ENCODE measurements around the gene AHI1. TPM values are rescaled to one million over a fixed set of nuclear protein-coding genes. Genes with fewer than 3 reads are reported as not detected.

The AHI1 gene
- total RNA-seq, 6 experiments from 2014 or later: 14.6 to 19.1 (median 17.0) TPM

DNA sequence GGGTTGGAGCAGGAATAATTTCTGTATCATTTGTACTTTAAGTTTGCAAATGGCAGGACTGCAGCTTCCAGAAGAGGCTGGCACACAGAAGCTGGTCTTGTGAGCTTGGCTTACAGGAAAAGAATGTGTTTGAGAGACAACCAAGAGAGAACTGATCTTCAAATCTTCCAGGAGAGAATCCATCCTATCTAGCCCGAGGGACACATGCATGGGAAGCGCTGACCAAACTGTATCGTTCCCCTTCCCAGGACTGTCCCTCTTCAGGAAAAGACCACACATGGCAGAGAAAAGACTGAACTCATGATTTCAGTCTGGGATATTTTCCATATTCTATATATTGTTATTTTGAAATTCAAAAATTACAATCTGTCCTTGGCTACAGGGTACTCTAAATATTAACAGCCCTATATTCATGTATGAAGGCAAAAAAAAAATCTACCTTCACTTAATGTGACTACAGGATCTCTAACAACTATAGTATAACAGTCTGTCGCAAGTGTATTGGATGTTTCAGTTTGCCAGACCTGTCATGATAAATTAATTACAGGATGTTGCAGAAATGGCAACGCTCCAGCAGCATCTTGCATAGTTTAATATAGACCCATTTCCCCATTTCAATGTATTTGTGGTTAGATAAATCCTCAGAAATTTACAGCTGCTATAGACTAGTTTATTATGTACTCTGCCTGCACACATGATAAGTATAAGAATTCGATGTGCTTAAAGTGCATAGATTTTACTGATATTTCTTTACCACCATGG, 217.0 kb downstream of the AHI1 start:
- H3K4me3 Mint-ChIP-seq: no peak overlapping the region
- TF ChIP-seq CTCF (IDR thresholded peaks at IDR 0.05): no peak
- H3K9me3 Mint-ChIP-seq: no peaks in the 10 kb centered on the region
- no peaks in the 10 kb centered on the region for H3K27me3 Mint-ChIP-seq (ENCODE audit: insufficient read depth)
- DNase-seq: no peak
- H3K4me1 Mint-ChIP-seq (ENCODE audit: low read depth): peaks cover under 1% of the 10 kb centered on the region; the same call in 1 of the 2 replicates
- peaks cover 3% of the 10 kb centered on the region; the same call in 1 of the 2 replicates for H3K36me3 Mint-ChIP-seq (ENCODE audit: low read depth)
- H3K27ac Mint-ChIP-seq: no peak overlapping the region

- H3K27me3 Mint-ChIP-seq (ENCODE audit: insufficient read depth): peaks cover 1% of the 10 kb centered on the region; the same call in 1 of the 2 replicates
- H3K4me1 Mint-ChIP-seq (ENCODE audit: low read depth): peaks cover 14% of the 10 kb centered on the region
- H3K4me3 Mint-ChIP-seq: no peak overlapping the region
- H3K27ac Mint-ChIP-seq: no peak overlapping the region
- no peaks in the 10 kb centered on the region for H3K36me3 Mint-ChIP-seq (ENCODE audit: low read depth)
- no peak for DNase-seq
- H3K9me3 Mint-ChIP-seq: no peaks in the 10 kb centered on the region
- no peak for TF ChIP-seq CTCF (IDR thresholded peaks at IDR 0.05)
Observed at GRCh38 chr6:135277422-135277821, 220.1 kb downstream of the AHI1 start.

GRCh38 chr6:135274561-135275293, 222.8 kb downstream of the AHI1 start:
- Mint-ChIP-seq H3K4me3 (peak overlapping the region; percentile 38; the same call in 1 of the 2 replicates), H3K27ac (no peak overlapping the region)
- no peak for TF ChIP-seq CTCF (IDR thresholded peaks at IDR 0.05)

GRCh38 chr6:135271626-135272025, 225.9 kb downstream of the AHI1 start:
- no peak overlapping the region for H3K4me3 Mint-ChIP-seq
- H3K36me3 Mint-ChIP-seq (ENCODE audit: low read depth): no peaks in the 10 kb centered on the region
- H3K27me3 Mint-ChIP-seq (ENCODE audit: insufficient read depth): peaks cover 9% of the 10 kb centered on the region
- no peak overlapping the region for H3K27ac Mint-ChIP-seq
- DNase-seq: no peak
- no peak for TF ChIP-seq CTCF (IDR thresholded peaks at IDR 0.05)
- no peaks in the 10 kb centered on the region for H3K9me3 Mint-ChIP-seq
- H3K4me1 Mint-ChIP-seq (ENCODE audit: low read depth): peaks cover 21% of the 10 kb centered on the region

More at GRCh38 chr6:135274561-135275293, 222.8 kb downstream of the AHI1 start:
- DNase-seq: no peak
- H3K9me3 Mint-ChIP-seq: no peaks in the 10 kb centered on the region
- peaks cover 21% of the 10 kb centered on the region for H3K4me1 Mint-ChIP-seq (ENCODE audit: low read depth)
- H3K27me3 Mint-ChIP-seq (ENCODE audit: insufficient read depth): peaks cover 9% of the 10 kb centered on the region
- no peaks in the 10 kb centered on the region for H3K36me3 Mint-ChIP-seq (ENCODE audit: low read depth)

DNA sequence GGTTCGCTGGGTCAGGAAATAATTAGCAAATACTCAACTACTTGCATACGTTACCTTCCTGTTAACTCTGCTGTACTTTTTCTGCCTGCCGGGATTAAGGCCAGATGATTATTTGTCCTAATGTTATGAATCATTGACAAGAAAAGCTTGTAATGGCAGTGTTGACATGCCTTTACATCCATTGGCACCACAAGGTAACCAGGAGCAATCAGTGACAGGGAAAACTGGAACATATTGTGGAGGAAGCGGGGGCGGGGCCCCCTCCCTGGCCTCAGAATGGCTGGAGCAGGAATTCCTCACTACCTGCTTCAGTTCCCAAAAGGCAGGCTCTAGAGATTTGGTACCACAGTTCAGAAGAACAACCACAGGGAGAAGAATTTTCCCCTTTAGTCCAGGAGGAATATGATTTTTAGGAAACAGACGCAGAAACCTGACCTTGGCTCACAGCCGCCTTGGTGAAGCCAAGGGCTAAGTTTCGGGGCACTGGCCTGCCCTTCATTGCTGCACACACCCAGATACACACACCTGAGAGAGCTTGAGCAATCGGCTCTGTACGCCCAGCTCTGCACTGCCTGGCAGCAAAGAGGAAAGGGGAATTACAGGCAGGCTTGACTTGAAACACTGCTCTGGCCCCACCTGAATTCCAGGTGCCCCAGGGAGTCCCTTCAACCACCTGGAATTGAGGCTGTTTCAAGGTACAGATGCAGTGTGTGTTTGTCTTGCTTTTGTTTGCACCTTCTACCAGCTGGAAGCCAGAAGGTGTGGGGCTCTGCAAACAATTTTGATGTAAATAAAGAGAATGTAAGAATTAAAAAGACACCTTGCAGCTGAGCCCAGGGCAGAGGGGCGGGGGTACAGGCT, 226.6 kb downstream of the AHI1 start:
- Mint-ChIP-seq H3K9me3 (no peaks in the 10 kb centered on the region), H3K27ac (no peak overlapping the region), H3K4me3 (no peak overlapping the region), H3K27me3 (ENCODE audit: insufficient read depth) (peaks cover 9% of the 10 kb centered on the region), H3K36me3 (ENCODE audit: low read depth) (no peaks in the 10 kb centered on the region), H3K4me1 (ENCODE audit: low read depth) (peaks cover 21% of the 10 kb centered on the region)
- no peak for TF ChIP-seq CTCF (IDR thresholded peaks at IDR 0.05)
- no peak for DNase-seq
